IMR-90 (cell line): ENCODE data around the gene PPP1R17. TPM values are rescaled to one million over a fixed set of nuclear protein-coding genes. Genes with fewer than 3 reads are reported as not detected.

Experiments
- ATAC-seq: fragments of 200-7000 bp; cut with Tn5 transposase; 2 replicates; pipeline ENCODE4 v1.9.1; 2020; ENCODE audit warnings: low read depth, mild to moderate bottlenecking, moderate library complexity
- BruUV-seq: library from RNA; stranded (reverse); fragments of 400-500 nt; replicated peaks from 2 replicates; lab custom pipeline; 2021; lab: Mats Ljungman, UMichigan
- CTCF ChIA-PET: fragments of 300-600 bp; formaldehyde crosslinking; extraction: SDS; loops from one replicate; lab custom pipeline; 2021; ENCODE audit warnings: antibody characterized with exemption; lab: Yijun Ruan, JAX
- POLR2A ChIA-PET: fragments of 300-600 bp; sonication (Branson Sonifier 250); formaldehyde crosslinking; loops from one replicate; lab custom pipeline; 2022; ENCODE audit warnings: antibody characterized with exemption; ENCODE audit not compliant: unreplicated experiment; lab: Charles Lee
- DNase-seq: peaks from one replicate; pipeline ENCODE4 v3.0.0; 2013
- H2AFZ ChIP-seq: replicated peaks from 2 replicates; pipeline ENCODE3; 2013; ENCODE audit warnings: low read length, mild to moderate bottlenecking; ENCODE audit not compliant: poor library complexity
- H2AK5ac ChIP-seq: 2 replicates; pipeline ENCODE4 v1.6.1; 2013; ENCODE audit warnings: low read depth, low read length, inconsistent platforms
- H2AK9ac ChIP-seq: replicated peaks from 2 replicates; pipeline ENCODE3; 2013; ENCODE audit warnings: mild to moderate bottlenecking, low read depth, low read length, moderate library complexity; ENCODE audit not compliant: poor library complexity
- H2BK120ac ChIP-seq: 2 replicates; pipeline ENCODE4 v1.6.1; 2013; ENCODE audit warnings: low read depth, low read length, inconsistent platforms
- H2BK15ac ChIP-seq: 3 replicates; pipeline ENCODE4 v1.6.1; 2013; ENCODE audit warnings: low read depth, low read length, inconsistent platforms
- H2BK20ac ChIP-seq: 2 replicates; pipeline ENCODE4 v1.6.1; 2013; ENCODE audit warnings: low read depth, mild to moderate bottlenecking, inconsistent platforms, low read length, moderate library complexity
- H2BK5ac ChIP-seq: 2 replicates; pipeline ENCODE4 v1.6.1; 2013; ENCODE audit warnings: mild to moderate bottlenecking, low read depth, low read length, inconsistent platforms; ENCODE audit not compliant: poor library complexity, severe bottlenecking
- H3K14ac ChIP-seq: replicated peaks from 2 replicates; pipeline ENCODE4 v1.6.1; 2013; ENCODE audit warnings: low read depth, low read length, inconsistent platforms
- H3K18ac ChIP-seq: 2 replicates; pipeline ENCODE4 v1.6.1; 2013; ENCODE audit warnings: low read depth, low read length, control low read depth
- H3K23ac ChIP-seq: 2 replicates; pipeline ENCODE4 v1.6.1; 2013; ENCODE audit warnings: low read depth, low read length, inconsistent platforms
- H3K27ac ChIP-seq: 2 replicates; pipeline ENCODE4 v1.5.1; 2013; ENCODE audit warnings: mild to moderate bottlenecking, control low read depth, low read length; ENCODE audit not compliant: insufficient read depth
- H3K27me3 ChIP-seq: 2 replicates; pipeline ENCODE4 v1.6.1; 2013; ENCODE audit warnings: low read length; ENCODE audit not compliant: control insufficient read depth, insufficient read depth
- H3K36me3 ChIP-seq: 2 replicates; pipeline ENCODE4 v1.6.1; 2013; ENCODE audit warnings: low read length, mixed read lengths; ENCODE audit not compliant: control insufficient read depth, insufficient read depth
- H3K4ac ChIP-seq: 2 replicates; pipeline ENCODE4 v1.6.1; 2013; ENCODE audit warnings: low read depth, low read length, inconsistent platforms
- H3K4me1 ChIP-seq: 2 replicates; pipeline ENCODE4 v1.6.1; 2013; ENCODE audit warnings: low read length, mixed read lengths; ENCODE audit not compliant: control insufficient read depth, insufficient read depth
- H3K4me2 ChIP-seq: 2 replicates; pipeline ENCODE4 v1.6.1; 2013; ENCODE audit warnings: low read depth, mild to moderate bottlenecking, control low read depth, low read length, moderate library complexity
- H3K4me3 ChIP-seq: 2 replicates; pipeline ENCODE4 v1.5.1; 2013; ENCODE audit warnings: low read depth, mild to moderate bottlenecking, control low read depth, low read length, moderate library complexity; ENCODE audit not compliant: insufficient read depth
- H3K56ac ChIP-seq: 2 replicates; pipeline ENCODE4 v1.6.1; 2013; ENCODE audit warnings: low read length, inconsistent platforms; ENCODE audit not compliant: insufficient read depth; ENCODE audit errors: extremely low read depth
- H3K79me1 ChIP-seq, 2 experiments: 2 replicates each; pipeline ENCODE4 v1.6.1; 2013; ENCODE audit warnings: low read length in 2 of 2, inconsistent platforms in 1 of 2, low read depth in 1 of 2
- H3K9ac ChIP-seq: 2 replicates; pipeline ENCODE4 v1.6.1; 2013; ENCODE audit warnings: low read depth, low read length, control low read depth
- H3K9me1 ChIP-seq: 2 replicates; pipeline ENCODE4 v1.6.1; 2013; ENCODE audit warnings: low read length, inconsistent platforms; ENCODE audit not compliant: insufficient read depth
- H3K9me3 ChIP-seq: 2 replicates; pipeline ENCODE4 v1.6.1; 2013; ENCODE audit warnings: low read length; ENCODE audit not compliant: control insufficient read depth, insufficient read depth
- H4K20me1 ChIP-seq: 2 replicates; pipeline ENCODE4 v1.6.1; 2013; ENCODE audit warnings: low read length, inconsistent platforms; ENCODE audit not compliant: insufficient read depth
- H4K5ac ChIP-seq: 2 replicates; pipeline ENCODE4 v1.6.1; 2013; ENCODE audit warnings: mild to moderate bottlenecking, low read depth, low read length, control low read depth
- H4K8ac ChIP-seq, 2 experiments: 2 replicates each; pipeline ENCODE4 v1.6.1; 2013; ENCODE audit warnings: low read depth in 2 of 2, low read length in 2 of 2, control low read depth in 1 of 2, inconsistent platforms in 1 of 2
- H4K91ac ChIP-seq: 2 replicates; pipeline ENCODE4 v1.6.1; 2013; ENCODE audit warnings: low read depth, low read length, inconsistent platforms; ENCODE audit not compliant: insufficient read depth
- BHLHE40 ChIP-seq: fragments of 150-350 bp; IDR thresholded peaks from 2 replicates; pipeline ENCODE4 v1.6.1; 2016; ENCODE audit warnings: mild to moderate bottlenecking, low read depth, low read length
- CHD1 ChIP-seq: IDR thresholded peaks from 2 replicates; pipeline ENCODE4 v1.6.1; 2012; ENCODE audit warnings: low read depth, low read length, improper control_type of control experiment
- CTCF ChIP-seq: conservative IDR thresholded peaks from 2 replicates; pipeline ENCODE4 v1.5.1; 2012; ENCODE audit warnings: mild to moderate bottlenecking, low read depth, low read length, improper control_type of control experiment
- ELK1 ChIP-seq: fragments of 150-350 bp; IDR thresholded peaks from 2 replicates; pipeline ENCODE4 v1.6.1; 2016; ENCODE audit warnings: low read depth, mild to moderate bottlenecking, low read length, moderate library complexity, borderline replicate concordance
- FOS ChIP-seq: fragments of 150-350 bp; IDR thresholded peaks from 2 replicates; pipeline ENCODE4 v1.6.1; 2016; ENCODE audit warnings: low read depth, low read length
- MAZ ChIP-seq: IDR thresholded peaks from 2 replicates; pipeline ENCODE4 v1.6.1; 2012; ENCODE audit warnings: low read depth, mild to moderate bottlenecking, low read length, improper control_type of control experiment, moderate library complexity, borderline replicate concordance
- MXI1 ChIP-seq: IDR thresholded peaks from 2 replicates; pipeline ENCODE4 v1.6.1; 2012; ENCODE audit warnings: low read depth, mild to moderate bottlenecking, low read length, moderate library complexity, borderline replicate concordance
- NFE2L2 ChIP-seq: fragments of 150-350 bp; IDR thresholded peaks from 2 replicates; pipeline ENCODE4 v1.6.1; 2016; ENCODE audit warnings: low read depth, mild to moderate bottlenecking, low read length
- POLR2A ChIP-seq: IDR thresholded peaks from 2 replicates; pipeline ENCODE4 v1.6.1; 2012; ENCODE audit warnings: mild to moderate bottlenecking, low read depth, low read length
- RCOR1 ChIP-seq: IDR thresholded peaks from 2 replicates; pipeline ENCODE4 v1.6.1; 2012; ENCODE audit warnings: mild to moderate bottlenecking, low read length, improper control_type of control experiment; ENCODE audit not compliant: insufficient replicate concordance
- SMC3 ChIP-seq: fragments of 150-350 bp; IDR thresholded peaks from 2 replicates; pipeline ENCODE4 v1.6.1; 2016; ENCODE audit warnings: low read depth, mild to moderate bottlenecking, antibody characterized with exemption, low read length, moderate library complexity
- USF2 ChIP-seq: fragments of 150-350 bp; IDR thresholded peaks from 2 replicates; pipeline ENCODE4 v1.6.1; 2017; ENCODE audit warnings: mild to moderate bottlenecking, antibody characterized with exemption, low read length, low read depth
- WGBS, 2 experiments: methylation state at CpG; one replicate each; pipeline versions ENCODE4 v1.1.5 to v1.1.7; 2013; ENCODE audit warnings: missing lambda C conversion rate in 2 of 2; ENCODE audit not compliant: insufficient read length in 1 of 2; ENCODE audit errors: extremely low coverage in 2 of 2; 5-methylcytosine and 5-hydroxymethylcytosine counted together
- dilution Hi-C: fragments of 300-500 bp; cut with HindIII; formaldehyde crosslinking; loops from one replicate; pipeline ENCODE4 v1.14.3; 2018; ENCODE audit warnings: low sequenced_read_pairs; ENCODE audit not compliant: unreplicated experiment
- in situ Hi-C: fragments of 300-500 bp; cut with MboI; formaldehyde crosslinking; loops from 3 replicates; pipeline ENCODE4 v1.14.3; 2019; ENCODE audit warnings: low sequenced_read_pairs, inconsistent platforms, mixed read lengths
- intact Hi-C: fragments of 100-400 bp; cut with micrococcal nuclease; formaldehyde crosslinking; loops from 2 replicates; pipeline ENCODE4 v1.10.0; 2022
- polyA plus RNA-seq, 3 experiments: library from polyadenylated mRNA; depleted of rRNA; stranded (reverse); fragments of >200 nt; gene quantifications; 2 replicates each; pipeline ENCODE4 v1.2.3, GENCODE V29; 2012; ENCODE audit warnings: low replicate concordance in 1 of 3
- total RNA-seq: library from RNA; depleted of rRNA; stranded (reverse); fragments of >200 nt; gene quantifications from 2 replicates; pipeline ENCODE4 v1.2.3, GENCODE V29; 2012

Gene PPP1R17
- total and polyA plus RNA-seq, 2 of the 4 experiments (the other 2 are of a cell fraction) = not detected

DNA sequence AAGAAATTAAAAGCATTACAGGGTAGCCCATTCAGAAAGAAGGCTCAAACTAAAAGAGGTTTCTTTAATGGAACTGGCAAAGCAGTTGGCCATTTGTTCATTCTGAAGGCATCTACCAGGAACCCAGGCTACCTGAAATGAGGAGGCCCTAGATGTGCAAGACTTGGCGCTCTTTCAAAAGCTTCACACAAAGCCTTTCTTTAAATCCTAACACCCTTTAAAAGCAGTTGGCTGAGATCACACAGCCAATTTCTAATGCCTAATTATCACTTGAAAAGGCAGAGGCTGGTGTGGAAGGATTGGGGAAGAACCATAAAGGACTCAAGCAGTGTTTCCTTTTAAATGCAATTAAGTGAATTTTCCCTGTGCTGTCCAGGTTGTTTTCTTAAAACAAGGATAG lies 23.2 kb downstream of the PPP1R17 start:
- intact Hi-C loops (no loop called here), dilution Hi-C loops (no loop called here), in situ Hi-C loops (no loop called here)
- H4K91ac ChIP-seq = no peak overlapping the region
- ATAC-seq (no peak), DNase-seq (no peak)
- BruUV-seq = no TSS peak
- no peak overlapping the region for H2BK20ac ChIP-seq
- H3K36me3 ChIP-seq = no peaks in the 10 kb centered on the region
- H3K56ac ChIP-seq = no peak overlapping the region
- no peak overlapping the region for H3K4me2 ChIP-seq
- no peak overlapping the region for H3K14ac ChIP-seq
- no peak overlapping the region for H4K8ac ChIP-seq
- ChIA-PET POLR2A (no interaction called here), CTCF (no interaction called here)
- no peaks in the 10 kb centered on the region for H3K9me1 ChIP-seq
- no peak overlapping the region for H3K4me3 ChIP-seq
- H3K9me3 ChIP-seq = no peaks in the 10 kb centered on the region
- no peak overlapping the region for H2AK9ac ChIP-seq
- no peaks in the 10 kb centered on the region for H4K20me1 ChIP-seq
- no peak overlapping the region for H3K9ac ChIP-seq
- H3K79me1 ChIP-seq = no peaks in the 10 kb centered on the region
- no peak overlapping the region for H3K18ac ChIP-seq
- H3K4ac ChIP-seq = no peak overlapping the region
- H4K5ac ChIP-seq = no peak overlapping the region
- H3K27ac ChIP-seq = no peak overlapping the region
- no peaks in the 10 kb centered on the region for H3K27me3 ChIP-seq
- H2BK5ac ChIP-seq = no peak overlapping the region
- H2AFZ ChIP-seq = no peak overlapping the region
- H3K4me1 ChIP-seq = no peaks in the 10 kb centered on the region
- H3K23ac ChIP-seq = no peak overlapping the region
- H2AK5ac ChIP-seq = no peak overlapping the region
- H2BK15ac ChIP-seq = no peak overlapping the region
- no peak overlapping the region for H2BK120ac ChIP-seq
- TF ChIP-seq ELK1 (no peak), POLR2A (no peak), CHD1 (no peak), RCOR1 (no peak), SMC3 (no peak), MXI1 (no peak), FOS (no peak), USF2 (no peak), NFE2L2 (no peak), BHLHE40 (no peak), MAZ (no peak), CTCF (no peak)
- no CpG with 5 or more reads among the region's 1 CpG for WGBS, 2 experiments
